CD4-positive, CD25-positive, alpha-beta regulatory T cell (primary cell): ENCODE results near the gene RBM34. TPM values are rescaled to one million over a fixed set of nuclear protein-coding genes. Genes with fewer than 3 reads are reported as not detected.

Experiments
- ATAC-seq, 2 donors: fragments of 150-1000 bp; cut with Tn5 transposase; one replicate each; pipeline ENCODE4 v1.10.0; 2021; ENCODE audit warnings: low read depth in 2 of 2, moderate number of reproducible peaks in 2 of 2, moderate library complexity in 1 of 2
- DNase-seq, 3 donors: peaks; one replicate each; pipeline versions ENCODE4 v3.0.0 to v3.0.0-alpha.2; 2012 to 2022; ENCODE audit warnings: mixed read lengths in 1 of 3
- H3K27ac ChIP-seq: one replicate; pipeline ENCODE4 v1.7.0; 2013; ENCODE audit warnings: mild to moderate bottlenecking, low read length; ENCODE audit not compliant: insufficient read depth, poor library complexity, severe bottlenecking
- H3K27me3 ChIP-seq: one replicate; pipeline ENCODE4 v1.7.0; 2013; ENCODE audit warnings: low read length; ENCODE audit not compliant: control insufficient read depth, insufficient read depth
- H3K36me3 ChIP-seq: one replicate; pipeline ENCODE4 v1.7.0; 2013; ENCODE audit warnings: mild to moderate bottlenecking, low read length, moderate library complexity; ENCODE audit not compliant: control insufficient read depth, insufficient read depth
- H3K4me1 ChIP-seq: 2 replicates; pipeline ENCODE4 v1.7.0; 2013; ENCODE audit warnings: mild to moderate bottlenecking, low read length; ENCODE audit not compliant: insufficient read depth, control insufficient read depth, poor library complexity, severe bottlenecking
- H3K4me3 ChIP-seq: one replicate; pipeline ENCODE4 v1.7.0; 2013; ENCODE audit warnings: low read depth, mild to moderate bottlenecking, low read length, moderate library complexity
- H3K9me3 ChIP-seq, 2 experiments: 1 replicate in 1 of 2; 2 replicates in 1 of 2; pipeline ENCODE4 v1.7.0; 2013; ENCODE audit warnings: low read length in 2 of 2, mild to moderate bottlenecking in 1 of 2, moderate library complexity in 1 of 2; ENCODE audit not compliant: control insufficient read depth in 2 of 2
- H3K27ac Mint-ChIP-seq, 3 donors: one replicate each; pipeline ENCODE4 v1.8.0; 2020 to 2022; ENCODE audit warnings: mild to moderate bottlenecking in 3 of 3, mixed read lengths in 3 of 3, moderate library complexity in 2 of 3
- H3K27me3 Mint-ChIP-seq: one replicate; pipeline ENCODE4 v1.8.0; 2022; ENCODE audit warnings: mild to moderate bottlenecking, mixed read lengths
- H3K36me3 Mint-ChIP-seq: one replicate; pipeline ENCODE4 v1.8.0; 2020; ENCODE audit warnings: mixed read lengths
- H3K4me1 Mint-ChIP-seq, 4 donors: one replicate each; pipeline ENCODE4 v1.8.0; 2020 to 2022; ENCODE audit warnings: mixed read lengths in 4 of 4, mild to moderate bottlenecking in 1 of 4
- H3K4me3 Mint-ChIP-seq, 4 donors: one replicate each; pipeline ENCODE4 v1.8.0; 2020 to 2022; ENCODE audit warnings: mild to moderate bottlenecking in 4 of 4, mixed read lengths in 4 of 4, moderate library complexity in 3 of 4
- H3K9me3 Mint-ChIP-seq, 7 donors: one replicate each; pipeline ENCODE4 v1.8.0; 2020 to 2022; ENCODE audit warnings: mixed read lengths in 7 of 7, mild to moderate bottlenecking in 3 of 7, moderate library complexity in 2 of 7
- polyA plus RNA-seq, 4 donors: library from polyadenylated mRNA; unstranded; fragments of 300-500 nt; fragmentation: Illumina TruSeq; gene quantifications; one replicate each; pipeline ENCODE4 v1.2.3, GENCODE V29; 2021
- total RNA-seq: library from RNA; stranded (reverse); gene quantifications from one replicate; pipeline ENCODE4 v1.2.3, GENCODE V29; 2022

Gene RBM34
- total and polyA plus RNA-seq, 5 donors from 2014 or later = 68.9 to 175 (median 70.6) TPM

- no peaks in the 10 kb centered on the region for H3K27me3 Mint-ChIP-seq
- no peaks in the 10 kb centered on the region for H3K9me3 ChIP-seq
These were observed 4.8 kb downstream of the RBM34 start for GRCh38 chr1:235156265-235156664.

GRCh38 chr1:235152235-235152634 lies 8.8 kb downstream of the RBM34 start:
- Mint-ChIP-seq H3K4me3 (no peak overlapping the region), H3K27ac (no peak overlapping the region), H3K27me3 (no peaks in the 10 kb centered on the region), H3K9me3 (no peaks in the 10 kb centered on the region), H3K36me3 (peaks cover 23% of the 10 kb centered on the region), H3K4me1 (peaks cover 18 to 50% (median 25%) of the 10 kb centered on the region in 4 donors)
- Histone ChIP-seq H3K27me3 (no peaks in the 10 kb centered on the region), H3K4me3 (no peak overlapping the region), H3K27ac (no peak overlapping the region), H3K36me3 (peaks cover 80% of the 10 kb centered on the region), H3K4me1 (peaks cover 6% of the 10 kb centered on the region), H3K9me3 (no peaks in the 10 kb centered on the region)
- DNase-seq = no peak
- ATAC-seq = no peak

More at GRCh38 chr1:235156265-235156664, 4.8 kb downstream of the RBM34 start:
- Mint-ChIP-seq H3K36me3 (peaks cover 17% of the 10 kb centered on the region), H3K4me3 (no peak overlapping the region), H3K4me1 (peaks cover 12 to 50% (median 22%) of the 10 kb centered on the region in 4 donors), H3K27ac (peak overlapping the region in 1 of 3 donors; percentile 20), H3K9me3 (no peaks in the 10 kb centered on the region)
- H3K27ac ChIP-seq = no peak overlapping the region
- DNase-seq (peak in 1 of 3 donors; percentile 20), ATAC-seq (no peak)
- peaks cover 64% of the 10 kb centered on the region for H3K36me3 ChIP-seq
- H3K27me3 ChIP-seq = no peaks in the 10 kb centered on the region
- H3K4me1 ChIP-seq = peaks cover 32% of the 10 kb centered on the region
- no peak overlapping the region for H3K4me3 ChIP-seq

- Histone ChIP-seq H3K36me3 (peaks cover 79% of the 10 kb centered on the region), H3K4me3 (no peak overlapping the region), H3K9me3 (no peaks in the 10 kb centered on the region), H3K4me1 (peaks cover 5% of the 10 kb centered on the region), H3K27ac (no peak overlapping the region), H3K27me3 (no peaks in the 10 kb centered on the region)
- H3K9me3 Mint-ChIP-seq = no peaks in the 10 kb centered on the region
- H3K4me3 Mint-ChIP-seq = no peak overlapping the region
- peak overlapping the region; percentile 30 to 72 (median 59) for H3K27ac Mint-ChIP-seq
- ATAC-seq (no peak), DNase-seq (no peak)
- no peaks in the 10 kb centered on the region for H3K27me3 Mint-ChIP-seq
- peaks cover 27% of the 10 kb centered on the region for H3K36me3 Mint-ChIP-seq
- peaks cover 18 to 53% (median 29%) of the 10 kb centered on the region in 4 donors for H3K4me1 Mint-ChIP-seq
These were observed 10.0 kb downstream of the RBM34 start for GRCh38 chr1:235151033-235151432.

GRCh38 chr1:235149824-235150223 lies 11.2 kb downstream of the RBM34 start:
- Mint-ChIP-seq H3K9me3 (no peaks in the 10 kb centered on the region), H3K27ac (peak overlapping the region in 2 of 3 donors; percentile 30 to 83), H3K4me1 (peaks cover 18 to 52% (median 33%) of the 10 kb centered on the region in 4 donors), H3K27me3 (no peaks in the 10 kb centered on the region), H3K4me3 (no peak overlapping the region), H3K36me3 (peaks cover 32% of the 10 kb centered on the region)
- no peaks in the 10 kb centered on the region for H3K9me3 ChIP-seq
- no peaks in the 10 kb centered on the region for H3K27me3 ChIP-seq
- H3K36me3 ChIP-seq = peaks cover 76% of the 10 kb centered on the region
- peaks cover 5% of the 10 kb centered on the region for H3K4me1 ChIP-seq
- DNase-seq = no peak
- ATAC-seq = no peak
- no peak overlapping the region for H3K4me3 ChIP-seq
- no peak overlapping the region for H3K27ac ChIP-seq

GRCh38 chr1:235147269-235147668 lies 13.8 kb downstream of the RBM34 start:
- Histone ChIP-seq H3K4me1 (peaks cover 5% of the 10 kb centered on the region), H3K27me3 (no peaks in the 10 kb centered on the region), H3K36me3 (peaks cover 73% of the 10 kb centered on the region), H3K4me3 (no peak overlapping the region), H3K27ac (no peak overlapping the region), H3K9me3 (no peaks in the 10 kb centered on the region)
- DNase-seq (no peak), ATAC-seq (no peak)
- H3K27ac Mint-ChIP-seq = no peak overlapping the region
- no peak overlapping the region for H3K4me3 Mint-ChIP-seq
- no peaks in the 10 kb centered on the region for H3K27me3 Mint-ChIP-seq
- H3K9me3 Mint-ChIP-seq = peaks cover 0 to 2% (median 0%) of the 10 kb centered on the region in 7 donors
- H3K4me1 Mint-ChIP-seq = peaks cover 15 to 38% (median 31%) of the 10 kb centered on the region in 4 donors
- H3K36me3 Mint-ChIP-seq = peaks cover 39% of the 10 kb centered on the region

- H3K36me3 ChIP-seq = peaks cover 60% of the 10 kb centered on the region
- no peaks in the 10 kb centered on the region for H3K9me3 ChIP-seq
- Mint-ChIP-seq H3K4me3 (no peak overlapping the region), H3K27ac (peak overlapping the region in 1 of 3 donors; percentile 65), H3K9me3 (peaks cover 0 to 2% (median 0%) of the 10 kb centered on the region in 7 donors), H3K27me3 (no peaks in the 10 kb centered on the region), H3K4me1 (peaks cover 5 to 27% (median 23%) of the 10 kb centered on the region in 4 donors), H3K36me3 (peaks cover 37% of the 10 kb centered on the region)
- no peak overlapping the region for H3K4me3 ChIP-seq
- H3K27me3 ChIP-seq = no peaks in the 10 kb centered on the region
- DNase-seq = no peak
- no peak overlapping the region for H3K27ac ChIP-seq
- no peak for ATAC-seq
- H3K4me1 ChIP-seq = peaks cover under 1% of the 10 kb centered on the region
These were observed 15.4 kb downstream of the RBM34 start for GRCh38 chr1:235145639-235146038.

- Histone ChIP-seq H3K4me3 (no peak overlapping the region), H3K4me1 (no peaks in the 10 kb centered on the region), H3K27me3 (no peaks in the 10 kb centered on the region), H3K36me3 (peaks cover 63% of the 10 kb centered on the region), H3K27ac (peak overlapping the region; percentile 14), H3K9me3 (no peaks in the 10 kb centered on the region)
- Mint-ChIP-seq H3K27ac (no peak overlapping the region), H3K4me3 (no peak overlapping the region), H3K36me3 (peaks cover 44% of the 10 kb centered on the region), H3K27me3 (no peaks in the 10 kb centered on the region), H3K4me1 (peaks cover 0 to 29% (median 21%) of the 10 kb centered on the region in 4 donors), H3K9me3 (peaks cover 0 to 2% (median 0%) of the 10 kb centered on the region in 7 donors)
- ATAC-seq (no peak), DNase-seq (no peak)
These were observed 18.1 kb downstream of the RBM34 start for GRCh38 chr1:235142991-235143390.

- Mint-ChIP-seq H3K9me3 (peaks cover 0 to 2% (median 0%) of the 10 kb centered on the region in 7 donors), H3K4me3 (no peak overlapping the region), H3K36me3 (peaks cover 57% of the 10 kb centered on the region), H3K4me1 (peaks cover 0 to 23% (median 14%) of the 10 kb centered on the region in 4 donors), H3K27me3 (no peaks in the 10 kb centered on the region), H3K27ac (peak overlapping the region in 1 of 3 donors; percentile 78)
- peaks cover 71% of the 10 kb centered on the region for H3K36me3 ChIP-seq
- no peaks in the 10 kb centered on the region for H3K9me3 ChIP-seq
- H3K4me1 ChIP-seq = no peaks in the 10 kb centered on the region
- H3K4me3 ChIP-seq = no peak overlapping the region
- no peak for ATAC-seq
- DNase-seq = no peak
- no peaks in the 10 kb centered on the region for H3K27me3 ChIP-seq
- peak overlapping the region; percentile 17 for H3K27ac ChIP-seq
These were observed 21.7 kb downstream of the RBM34 start for GRCh38 chr1:235139315-235139714.
